ENCODE data around the gene LAG3.

LAG3 gene

GRCh38 chr12:6823182-6824084 lies 51.1 kb downstream of the LAG3 start:
- no peak for DNase-seq (ENCODE audit: low spot score)

GRCh38 chr12:6824085-6824775 lies 51.9 kb downstream of the LAG3 start:
- DNase-seq (ENCODE audit: low spot score): no peak

- DNase-seq (ENCODE audit: low spot score): peak; percentile 29
Observed at GRCh38 chr12:6824901-6825381, 52.6 kb downstream of the LAG3 start.

- DNase-seq (ENCODE audit: low spot score): peak; percentile 94
Observed at GRCh38 chr12:6825398-6826124, 53.2 kb downstream of the LAG3 start.

- DNase-seq (ENCODE audit: low spot score): no peak
Observed at GRCh38 chr12:6826125-6826733, 53.9 kb downstream of the LAG3 start.

- DNase-seq (ENCODE audit: low spot score): no peak
Observed at GRCh38 chr12:6826734-6827436, 54.6 kb downstream of the LAG3 start.

GRCh38 chr12:6827437-6827911 lies 55.2 kb downstream of the LAG3 start:
- DNase-seq (ENCODE audit: low spot score): peak; percentile 92

All from AG08395 (cell line).